Posterior cingulate gyrus (tissue), 11 donors: ENCODE data around the gene RNF144A.
"Not testable (repeated sequence)": the region's sequence is repeated elsewhere in the genome, so short reads cannot be mapped to it uniquely, and the experiment has no call there.

ENCODE experiments used
- DNase-seq, 10 donors: peaks; one replicate each; pipeline versions ENCODE4 v3.0.0 to v3.0.0-alpha.2; 2020 to 2021; ENCODE audit warnings: mixed read lengths in 3 of 10
- intact Hi-C: fragments of 100-400 bp; cut with DNase I; formaldehyde crosslinking; loops from one replicate; pipeline ENCODE4 v1.15.1; 2023

Gene RNF144A

GRCh38 chr2:6994536-6995128 is 77.4 kb downstream of the RNF144A start:
- intact Hi-C loops: no loop called here
- DNase-seq: no peak

DNA sequence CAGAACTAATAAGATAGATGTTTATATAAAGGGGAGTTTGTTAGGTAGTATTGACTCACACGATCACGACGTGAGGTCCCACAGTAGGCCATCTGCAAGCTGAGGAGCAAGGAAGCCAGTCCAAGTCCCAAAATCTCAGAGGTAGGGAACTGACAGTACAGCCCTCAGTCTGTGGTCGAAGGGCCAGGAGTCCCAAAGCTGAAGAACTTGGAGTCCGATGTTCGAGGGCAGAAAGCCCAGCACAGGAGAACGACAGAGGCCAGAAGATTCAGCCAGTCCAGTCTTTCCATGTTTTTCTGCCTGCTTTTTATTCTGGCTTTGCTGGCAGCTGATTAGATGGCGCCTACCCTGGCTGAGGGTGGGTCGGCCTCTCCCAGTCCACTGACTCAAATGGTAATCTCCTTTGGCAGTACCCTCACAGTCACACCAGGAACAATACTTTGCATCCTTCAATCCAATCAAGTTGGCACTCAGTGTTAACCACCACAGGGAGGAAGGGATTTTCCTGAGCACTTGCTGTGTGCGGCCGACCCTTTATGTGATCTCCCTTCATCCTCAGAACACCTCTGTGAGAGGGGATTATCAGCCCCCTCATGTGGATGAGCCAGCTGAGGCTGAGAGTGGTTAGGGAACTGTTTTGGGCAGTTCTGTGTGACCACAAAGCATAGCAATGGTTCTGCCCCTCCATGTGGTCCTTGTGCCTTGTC is 78.3 kb downstream of the RNF144A start:
- DNase-seq: no peak
- intact Hi-C loops: no loop called here

DNA sequence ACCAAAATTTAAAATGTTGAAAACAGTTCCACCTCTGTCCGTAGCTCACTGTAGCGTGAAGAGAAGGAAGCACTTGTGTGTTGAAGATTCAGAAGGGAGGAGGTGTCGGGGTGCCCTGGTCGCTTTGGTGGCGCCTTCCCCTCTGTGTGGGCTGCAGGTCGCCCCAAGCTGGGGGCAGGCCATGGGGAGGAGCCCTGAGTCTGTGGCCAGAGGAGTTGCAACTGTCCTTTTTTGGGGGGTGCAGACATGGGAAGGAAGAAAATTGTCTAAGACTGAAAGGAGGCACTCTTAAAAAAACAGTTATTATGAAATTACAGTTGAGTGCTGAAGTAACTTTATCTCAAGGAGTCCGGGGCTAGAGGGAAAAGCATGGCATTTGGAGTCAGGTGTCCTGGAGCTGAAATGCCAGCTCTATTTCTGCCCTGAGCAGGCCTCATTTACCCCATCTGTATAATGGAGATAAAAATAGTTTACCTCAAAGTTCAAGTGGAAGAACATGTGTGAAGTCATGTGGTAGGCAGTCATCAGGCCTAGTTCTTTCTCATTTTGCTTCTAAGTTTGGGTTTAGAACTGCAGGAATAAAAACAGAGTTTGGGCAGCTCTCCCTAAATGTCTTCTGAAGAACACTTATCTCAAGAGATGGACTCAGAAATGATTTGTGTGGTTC is 82.1 kb downstream of the RNF144A start:
- intact Hi-C loops: no loop called here
- peak in 1 of 10 donors; percentile 65 for DNase-seq

- DNase-seq, intact Hi-C loops: not testable (repeated sequence)
Measured at GRCh38 chr2:7001395-7001794, 84.2 kb downstream of the RNF144A start.

- intact Hi-C loops: no loop called here
Measured at GRCh38 chr2:7003895-7004294, 86.7 kb downstream of the RNF144A start.

GRCh38 chr2:7004636-7005035 is 87.4 kb downstream of the RNF144A start:
- intact Hi-C loops: no loop called here

More at GRCh38 chr2:7003895-7004294, 86.7 kb downstream of the RNF144A start:
- DNase-seq: no peak

DNA sequence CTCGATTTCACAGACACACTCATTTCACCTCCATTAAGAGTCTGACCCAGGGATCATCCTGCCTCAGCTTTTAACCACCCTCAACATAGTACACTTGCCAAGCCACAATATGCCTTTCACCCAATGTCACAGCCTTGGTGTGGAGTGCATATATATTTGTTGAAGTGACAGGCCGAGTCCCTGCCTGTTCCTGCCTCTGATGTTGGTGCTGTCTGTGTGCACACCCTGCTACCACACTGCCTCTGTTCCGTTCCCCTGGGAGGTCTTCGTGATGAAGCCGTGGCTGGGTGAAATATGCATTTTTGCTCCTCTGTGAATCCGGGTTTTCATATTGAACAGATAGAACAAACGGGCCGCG is 90.3 kb downstream of the RNF144A start:
- intact Hi-C loops: no loop called here
- no peak for DNase-seq

More at GRCh38 chr2:7004636-7005035, 87.4 kb downstream of the RNF144A start:
- DNase-seq: no peak

- peak; percentile 75 to 97 (median 88) for DNase-seq
- intact Hi-C loops: no loop called here
Measured at GRCh38 chr2:7007846-7008741, 90.9 kb downstream of the RNF144A start.

DNA sequence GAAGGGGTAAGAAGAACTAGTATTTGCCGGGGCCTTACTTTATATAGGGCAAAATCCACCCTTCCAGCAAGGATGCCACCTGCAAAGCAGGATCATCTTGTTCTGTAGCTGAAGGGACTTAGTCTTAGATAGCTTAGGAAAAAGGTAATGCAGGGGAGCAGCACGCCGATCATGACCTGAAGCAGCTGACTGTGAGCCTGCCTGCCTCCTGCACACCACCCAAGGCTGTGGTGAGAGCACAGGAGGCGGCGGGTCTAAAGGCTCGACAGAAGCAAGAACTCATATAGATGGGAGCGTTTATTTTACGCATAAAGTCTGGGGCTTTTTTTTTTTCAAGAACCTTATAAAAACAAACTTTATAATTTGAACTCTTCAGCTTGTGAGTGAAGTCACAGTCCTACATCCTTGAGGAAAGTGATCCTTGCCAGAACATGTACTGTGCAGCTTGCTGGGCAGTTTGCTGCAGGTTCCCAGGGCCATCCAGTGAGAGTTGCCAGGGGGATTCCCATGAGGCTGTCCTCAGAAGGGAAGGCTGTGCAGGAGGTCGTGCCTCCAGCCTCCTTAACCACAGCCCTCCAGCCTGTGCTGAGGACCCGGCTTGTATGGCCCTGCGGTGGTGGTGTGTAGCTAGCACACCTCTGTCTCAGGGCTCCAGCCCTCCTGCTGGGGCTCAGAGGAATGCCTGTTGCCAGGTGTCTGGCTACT is 92.1 kb downstream of the RNF144A start:
- intact Hi-C loops: no loop called here
- DNase-seq: peak in 1 of 10 donors; percentile 65

DNA sequence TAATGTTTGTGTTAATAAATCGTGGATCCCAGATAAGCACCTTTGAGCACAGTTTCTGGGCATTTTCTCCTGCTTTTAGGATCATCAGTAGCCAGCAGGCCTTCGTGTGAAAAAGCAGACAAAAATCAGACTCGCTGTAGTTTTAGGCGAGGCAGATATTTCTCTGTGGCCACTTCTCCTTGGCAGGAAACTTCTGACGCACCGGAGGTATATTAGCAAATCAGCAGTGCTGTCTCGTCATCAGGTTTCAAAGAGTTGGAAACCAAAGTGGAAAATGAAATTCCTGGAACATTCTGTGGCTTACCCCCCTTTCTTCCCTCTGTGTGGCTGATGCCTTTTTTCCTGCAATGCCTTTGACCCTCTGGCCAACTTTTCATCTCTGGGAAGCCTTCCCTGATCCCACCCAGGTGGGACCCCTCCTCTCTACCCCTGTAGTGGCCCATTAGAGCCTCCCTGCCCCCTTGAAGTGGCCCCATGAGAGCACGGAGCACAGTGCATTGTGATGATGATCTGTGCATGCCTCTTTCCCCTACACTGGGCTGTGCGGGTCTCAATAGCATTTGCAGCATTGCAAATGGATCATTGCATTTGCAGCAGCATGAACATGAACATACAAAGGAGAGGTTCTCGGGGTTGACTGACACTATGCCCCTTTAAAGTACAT is 93.3 kb downstream of the RNF144A start:
- peak in 1 of 10 donors; percentile 13 for DNase-seq
- intact Hi-C loops: loop anchor here (5.0 kb wide), 1 partner anchor 93 kb away; the partner anchor contains the start of gene RNF144A

DNA sequence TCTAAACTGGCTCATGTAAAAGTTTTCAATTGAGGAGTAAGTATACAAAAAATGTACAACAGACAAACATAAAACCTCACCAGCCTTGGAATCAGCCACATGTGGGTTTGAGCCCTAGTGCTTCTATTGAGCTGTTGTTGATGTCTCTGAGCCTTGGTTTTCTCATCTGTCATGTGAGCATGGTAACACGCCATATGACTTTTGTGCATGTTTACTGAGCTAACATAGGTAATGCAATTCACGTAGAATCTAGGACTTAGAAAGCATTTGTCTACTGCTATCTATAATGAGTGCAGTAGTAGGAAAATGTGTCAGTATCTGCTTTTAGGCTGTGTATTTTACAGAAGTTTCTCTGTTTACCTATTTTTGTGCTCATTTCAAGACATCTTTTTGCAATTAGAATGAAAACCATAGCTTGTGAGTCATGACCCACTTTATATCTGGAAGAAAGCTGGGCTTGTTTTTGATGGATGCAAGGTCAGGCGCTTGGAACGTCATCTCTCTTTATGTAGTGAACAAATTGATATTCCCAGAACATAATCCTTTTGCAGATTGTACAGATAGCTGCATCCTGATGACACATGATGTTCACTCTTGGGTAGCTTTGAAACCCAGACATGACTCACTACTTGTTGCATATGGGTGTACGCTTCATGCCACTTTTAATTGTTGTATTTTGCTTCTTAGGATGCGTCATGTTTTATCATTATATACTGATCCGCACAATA is 94.3 kb downstream of the RNF144A start:
- intact Hi-C loops: loop anchor here (5.0 kb wide), 1 partner anchor 94 kb away; the partner anchor contains the start of gene RNF144A
- DNase-seq: no peak

- intact Hi-C loops: loop anchor here (5.0 kb wide), 1 partner anchor 95 kb away; the partner anchor contains the start of gene RNF144A
- DNase-seq: peak in 8 of 10 donors; percentile 47 to 96 (median 68)
Measured at GRCh38 chr2:7012141-7012764, 95.0 kb downstream of the RNF144A start.

DNA sequence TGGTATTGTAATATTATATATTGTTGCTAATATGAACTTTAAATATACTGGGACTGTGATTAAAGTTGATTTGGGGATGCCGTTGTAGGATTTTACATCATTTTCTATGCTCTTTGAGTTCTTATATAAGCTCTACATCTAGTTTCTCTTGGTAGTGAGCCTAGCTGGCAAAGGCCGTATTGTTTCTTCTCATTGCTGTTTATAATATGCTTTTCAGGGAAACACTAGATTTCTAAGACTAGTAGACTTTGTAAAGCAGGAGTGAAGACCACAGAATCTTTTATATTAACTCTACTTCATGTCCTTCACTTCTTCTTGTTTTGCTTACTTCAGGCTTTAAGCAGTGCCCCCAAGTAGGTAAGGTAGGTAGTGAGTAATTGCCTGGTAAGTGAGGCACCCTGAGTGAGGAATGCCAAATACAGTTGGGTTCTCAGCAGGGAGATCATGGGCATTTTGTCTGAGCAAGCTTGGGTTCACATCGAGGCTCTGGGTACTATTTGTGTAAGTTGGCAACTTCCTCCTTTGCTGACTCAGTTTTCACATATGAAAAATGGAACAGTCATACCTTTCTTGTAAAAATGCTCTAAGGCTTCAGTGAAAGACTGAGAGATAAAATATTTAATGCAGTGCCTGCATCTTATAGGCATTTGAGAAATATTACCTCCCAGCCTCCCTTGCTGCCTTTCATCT is 96.4 kb downstream of the RNF144A start:
- intact Hi-C loops: loop anchor here (5.0 kb wide), 1 partner anchor 96 kb away; the partner anchor contains the start of gene RNF144A
- DNase-seq: no peak

DNA sequence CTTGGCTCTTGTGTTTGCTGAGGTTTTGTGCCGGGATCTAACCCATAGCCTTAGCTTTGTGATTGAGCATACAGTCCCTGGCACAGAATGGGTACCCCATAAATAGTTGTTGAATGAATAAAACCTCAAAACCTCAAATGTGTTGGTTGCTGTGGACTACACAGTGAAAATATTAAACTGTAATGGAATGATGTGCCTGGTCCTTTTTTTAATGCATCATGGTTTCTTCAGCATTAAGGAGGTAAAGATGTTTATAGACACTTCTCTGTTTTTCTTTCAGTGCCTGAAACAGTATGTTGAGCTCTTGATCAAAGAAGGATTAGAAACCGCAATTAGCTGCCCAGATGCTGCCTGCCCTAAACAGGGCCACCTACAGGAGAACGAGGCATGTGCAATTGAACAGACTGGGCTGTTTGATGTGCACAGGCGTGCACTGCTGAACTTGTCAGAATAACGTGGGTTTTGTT is 97.0 kb downstream of the RNF144A start:
- DNase-seq: peak in 6 of 10 donors; percentile 44 to 93 (median 54)
- intact Hi-C loops: loop anchor here (5.0 kb wide), 1 partner anchor 97 kb away; the partner anchor contains the start of gene RNF144A

GRCh38 chr2:7015007-7015950 is 98.1 kb downstream of the RNF144A start:
- no peak for DNase-seq
- intact Hi-C loops: no loop called here

GRCh38 chr2:7016148-7016547 is 98.9 kb downstream of the RNF144A start:
- intact Hi-C loops: no loop called here
- DNase-seq: no peak
